GM06990 (cell line): ENCODE measurements around the gene LSM14B.

Source experiments
- DNase-seq: peaks from one replicate; pipeline ENCODE4 v3.0.0-alpha.2; 2011; ENCODE audit not compliant: insufficient read length; ENCODE audit errors: extremely low read depth
- H3K27me3 ChIP-seq: replicated peaks from 2 replicates; pipeline ENCODE4 v1.6.0; 2011; ENCODE audit warnings: low read length; ENCODE audit not compliant: control insufficient read depth, insufficient read depth
- H3K36me3 ChIP-seq: 2 replicates; pipeline ENCODE4 v1.5.1; 2011; ENCODE audit warnings: low read length; ENCODE audit not compliant: control insufficient read depth, insufficient read depth
- H3K4me3 ChIP-seq: replicated peaks from 2 replicates; pipeline ENCODE4 v1.5.1; 2011; ENCODE audit warnings: low read depth, mild to moderate bottlenecking, control low read depth, low read length
- CTCF ChIP-seq: IDR thresholded peaks from 2 replicates; pipeline ENCODE4 v1.5.1; 2011; ENCODE audit warnings: low read length, control low read depth, mild to moderate bottlenecking, inconsistent platforms; ENCODE audit not compliant: insufficient read depth, poor library complexity, severe bottlenecking

Gene LSM14B

GRCh38 chr20:62119591-62120364 lies 2.5 kb upstream of the LSM14B start:
- Histone ChIP-seq H3K36me3 (peaks cover 2% of the 10 kb centered on the region; the same call in 1 of the 2 replicates), H3K4me3 (no peak overlapping the region), H3K27me3 (no peaks in the 10 kb centered on the region)
- DNase-seq: no peak
- TF ChIP-seq CTCF: no peak

GRCh38 chr20:62120365-62120762 lies 1.9 kb upstream of the LSM14B start:
- H3K36me3 ChIP-seq: peaks cover 4% of the 10 kb centered on the region
- H3K27me3 ChIP-seq: no peaks in the 10 kb centered on the region
- no peak for DNase-seq
- H3K4me3 ChIP-seq: no peak overlapping the region
- TF ChIP-seq CTCF: no peak

GRCh38 chr20:62120990-62121775 lies 1.1 kb upstream of the LSM14B start:
- Histone ChIP-seq H3K4me3 (peak overlapping the region; percentile 73), H3K27me3 (no peaks in the 10 kb centered on the region), H3K36me3 (peaks cover 9% of the 10 kb centered on the region)
- TF ChIP-seq CTCF: no peak
- DNase-seq: no peak

DNA sequence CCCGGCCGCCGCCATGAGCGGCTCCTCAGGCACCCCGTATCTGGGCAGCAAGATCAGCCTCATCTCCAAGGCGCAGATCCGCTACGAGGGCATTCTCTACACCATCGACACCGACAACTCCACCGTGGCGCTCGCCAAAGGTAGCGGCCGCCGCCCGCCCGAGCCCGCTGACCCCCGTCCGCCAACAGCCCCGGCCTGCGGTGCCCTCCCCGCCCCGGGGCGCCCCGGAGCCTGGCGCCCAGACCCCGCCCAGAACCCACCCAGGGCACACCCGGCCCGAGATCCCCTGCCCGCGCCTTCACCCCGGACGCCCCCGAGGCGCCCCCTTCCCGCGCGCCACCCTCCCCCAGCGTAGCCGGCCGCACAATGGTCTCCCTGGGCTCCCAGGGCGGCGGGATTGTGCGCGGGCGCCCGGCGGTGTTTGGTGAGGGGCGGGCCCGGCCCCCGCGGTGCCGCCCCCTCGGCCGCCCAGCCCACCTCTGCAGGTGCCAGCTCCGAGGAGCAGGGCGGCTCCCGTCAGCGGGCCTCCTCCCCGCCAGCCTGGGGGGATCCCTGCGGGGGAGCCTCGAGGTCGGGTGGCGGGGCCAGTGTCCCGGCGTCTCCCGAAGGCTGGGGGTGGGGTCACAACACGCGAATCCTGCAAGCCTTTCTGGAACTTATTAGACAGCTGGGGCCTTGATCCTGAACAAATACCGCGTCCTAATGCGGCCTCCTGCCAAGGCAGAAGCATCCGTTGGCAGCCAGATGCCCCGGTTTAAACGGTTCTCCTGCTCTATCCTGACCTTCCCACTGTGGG lies 577 bp downstream of the LSM14B start:
- Histone ChIP-seq H3K4me3 (peak overlapping the region; percentile 84), H3K27me3 (no peaks in the 10 kb centered on the region), H3K36me3 (peaks cover 11% of the 10 kb centered on the region)
- peak; percentile 67 for DNase-seq
- TF ChIP-seq CTCF: no peak

DNA sequence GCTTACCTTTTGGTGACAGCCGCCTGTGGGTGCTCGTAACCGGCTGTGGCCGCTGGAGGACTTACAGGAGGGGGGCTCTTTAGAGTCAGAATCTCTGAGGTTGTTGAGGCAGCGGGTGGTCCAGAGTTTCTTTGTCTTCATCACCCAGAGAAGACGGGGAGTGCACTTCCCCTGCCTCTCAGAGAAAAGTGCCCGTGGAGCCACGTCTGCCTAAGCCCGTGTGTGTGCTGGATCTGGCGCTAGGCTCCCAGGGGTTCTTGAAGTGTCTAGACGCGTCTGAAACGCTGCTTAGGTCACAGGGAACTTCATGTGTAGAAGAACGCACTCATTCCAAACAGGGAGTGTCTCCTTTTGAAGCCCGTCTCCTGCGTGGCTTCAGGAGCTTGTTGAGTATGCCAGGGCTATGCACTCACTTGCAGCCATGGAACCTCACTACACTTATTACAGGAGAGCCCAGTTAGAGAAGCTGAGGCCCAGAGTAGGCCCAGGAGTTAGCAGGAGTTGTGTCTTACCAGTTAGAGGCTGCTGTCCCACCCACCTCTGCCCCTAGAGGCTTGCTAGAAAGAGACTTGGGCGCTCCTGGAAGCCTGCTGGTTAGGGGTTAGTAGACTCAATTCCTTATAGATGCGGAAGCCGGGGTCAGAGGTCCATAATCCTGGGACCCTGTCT lies 1.3 kb downstream of the LSM14B start:
- H3K36me3 ChIP-seq: peaks cover 11% of the 10 kb centered on the region
- DNase-seq: no peak
- no peaks in the 10 kb centered on the region for H3K27me3 ChIP-seq
- peak overlapping the region; percentile 84 for H3K4me3 ChIP-seq
- peak; percentile 15 for TF ChIP-seq CTCF
